HEK293T (cell line): ENCODE results near the gene RBM18.

Experiments
- ELF4 ChIP-seq: fragments of 450-650 bp; IDR thresholded peaks from 2 replicates; pipeline ENCODE4 v1.6.1; 2017; ENCODE audit warnings: antibody characterized with exemption
- FOXA1 ChIP-seq: fragments of 450-650 bp; IDR thresholded peaks from 2 replicates; pipeline ENCODE4 v1.6.1; 2016; ENCODE audit warnings: mild to moderate bottlenecking
- HDGF ChIP-seq: fragments of 450-650 bp; IDR thresholded peaks from 2 replicates; pipeline ENCODE4 v1.6.1; 2017; ENCODE audit warnings: antibody characterized with exemption, borderline replicate concordance
- L3MBTL2 ChIP-seq: fragments of 450-650 bp; conservative IDR thresholded peaks from 2 replicates; pipeline ENCODE4 v1.6.1; 2016; ENCODE audit warnings: mild to moderate bottlenecking
- LEF1 ChIP-seq: fragments of 450-650 bp; IDR thresholded peaks from 2 replicates; pipeline ENCODE4 v1.6.1; 2017; ENCODE audit warnings: mild to moderate bottlenecking, borderline replicate concordance
- PKNOX1 ChIP-seq: fragments of 450-650 bp; IDR thresholded peaks from 2 replicates; pipeline ENCODE4 v1.6.1; 2016
- SP1 ChIP-seq: fragments of 450-650 bp; IDR thresholded peaks from 2 replicates; pipeline ENCODE4 v1.6.1; 2017
- SUZ12 ChIP-seq: fragments of 450-650 bp; IDR thresholded peaks from 2 replicates; pipeline ENCODE4 v1.6.1; 2016; ENCODE audit warnings: mild to moderate bottlenecking
- TARDBP ChIP-seq: fragments of 450-650 bp; IDR thresholded peaks from 2 replicates; pipeline ENCODE4 v1.6.1; 2016

GRCh38 chr9:122197426-122197825, 67.2 kb downstream of the RBM18 start:
- no peak for TF ChIP-seq SUZ12
- TF ChIP-seq SP1, result no peak
- no peak for TF ChIP-seq FOXA1
- no peak for TF ChIP-seq LEF1
- no peak for TF ChIP-seq L3MBTL2
- no peak for TF ChIP-seq TARDBP
- TF ChIP-seq ELF4, result no peak
- no peak for TF ChIP-seq PKNOX1
- no peak for TF ChIP-seq HDGF
